ENCODE results near the gene MITF. TPM values are rescaled to one million over a fixed set of nuclear protein-coding genes. Genes with fewer than 3 reads are reported as not detected.

MITF gene
- total and polyA plus RNA-seq, 3 donors from 2014 or later = 5.5 to 9.0 (median 5.8) TPM

DNA sequence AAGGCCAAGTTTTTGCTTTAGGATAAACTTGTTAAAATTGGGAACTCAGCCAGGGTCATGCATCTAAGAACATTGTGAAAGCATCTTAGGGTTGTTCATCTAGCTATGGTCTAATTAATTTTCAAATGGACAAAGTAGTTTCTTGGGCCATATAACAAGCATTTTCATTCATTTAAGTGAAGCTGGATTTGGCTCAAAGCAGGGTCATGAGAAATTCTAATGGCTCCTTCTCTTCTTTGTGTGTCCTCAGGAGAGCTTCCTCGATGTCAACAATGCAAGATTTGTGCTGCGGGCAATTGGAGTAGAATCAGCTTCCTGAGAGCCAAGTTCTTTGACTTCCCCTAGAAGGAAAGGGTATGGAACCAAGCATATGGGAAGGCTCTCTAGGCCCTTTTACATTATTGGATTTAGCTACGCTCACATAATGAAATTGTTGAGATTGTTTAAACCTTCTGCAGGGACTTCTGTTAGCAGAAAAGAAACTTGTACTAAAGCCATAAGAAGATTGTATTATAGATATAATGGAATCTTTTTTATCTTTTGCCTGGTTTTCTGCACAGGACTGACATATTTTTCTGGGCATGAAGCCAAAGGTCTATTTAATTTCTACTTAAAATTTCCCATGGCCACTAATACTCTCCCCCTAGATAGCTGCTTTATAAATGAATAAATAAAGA is 258.5 kb downstream of the MITF start:
- H3K36me3 ChIP-seq (ENCODE audit: low read depth, missing control alignments) = no peaks in the 10 kb centered on the region
- no peak overlapping the region for H3K27ac ChIP-seq
- intact Hi-C loops (cut with DNase I; ENCODE audit: low total_unique reads) = no loop called here
- H3K4me3 ChIP-seq = no peak overlapping the region
- no peak for TF ChIP-seq POLR2A (IDR thresholded peaks at IDR 0.05)
- TF ChIP-seq, protein P1, sequence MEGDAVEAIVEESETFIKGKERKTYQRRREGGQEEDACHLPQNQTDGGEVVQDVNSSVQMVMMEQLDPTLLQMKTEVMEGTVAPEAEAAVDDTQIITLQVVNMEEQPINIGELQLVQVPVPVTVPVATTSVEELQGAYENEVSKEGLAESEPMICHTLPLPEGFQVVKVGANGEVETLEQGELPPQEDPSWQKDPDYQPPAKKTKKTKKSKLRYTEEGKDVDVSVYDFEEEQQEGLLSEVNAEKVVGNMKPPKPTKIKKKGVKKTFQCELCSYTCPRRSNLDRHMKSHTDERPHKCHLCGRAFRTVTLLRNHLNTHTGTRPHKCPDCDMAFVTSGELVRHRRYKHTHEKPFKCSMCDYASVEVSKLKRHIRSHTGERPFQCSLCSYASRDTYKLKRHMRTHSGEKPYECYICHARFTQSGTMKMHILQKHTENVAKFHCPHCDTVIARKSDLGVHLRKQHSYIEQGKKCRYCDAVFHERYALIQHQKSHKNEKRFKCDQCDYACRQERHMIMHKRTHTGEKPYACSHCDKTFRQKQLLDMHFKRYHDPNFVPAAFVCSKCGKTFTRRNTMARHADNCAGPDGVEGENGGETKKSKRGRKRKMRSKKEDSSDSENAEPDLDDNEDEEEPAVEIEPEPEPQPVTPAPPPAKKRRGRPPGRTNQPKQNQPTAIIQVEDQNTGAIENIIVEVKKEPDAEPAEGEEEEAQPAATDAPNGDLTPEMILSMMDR (IDR thresholded peaks at IDR 0.05) = no peak
- 45 to 57% methylated on average over 3 of the region's 3 CpGs for WGBS, 2 donors
- H3K27me3 ChIP-seq = no peaks in the 10 kb centered on the region
- DNase-seq = no peak
- H3K4me1 ChIP-seq = no peaks in the 10 kb centered on the region
- no peaks in the 10 kb centered on the region for H3K9me3 ChIP-seq

DNA sequence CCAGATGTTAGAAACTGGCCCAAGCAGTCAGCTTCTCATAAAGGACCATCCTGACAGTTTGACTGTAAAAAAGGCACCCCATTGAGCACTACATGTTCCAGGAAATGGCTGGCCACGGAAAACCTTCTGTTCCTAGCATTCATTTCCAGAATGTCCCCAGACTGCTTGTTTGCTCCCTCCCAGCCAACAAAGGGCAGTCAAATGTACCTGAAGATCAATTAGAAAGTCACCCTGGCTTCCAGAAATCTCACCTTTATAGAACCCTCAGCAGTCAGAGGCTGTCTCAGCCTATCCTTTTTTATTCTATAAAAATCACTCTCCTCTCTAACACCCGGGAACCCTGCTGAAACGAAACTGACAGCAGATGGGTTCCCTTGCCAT is 259.5 kb downstream of the MITF start:
- H3K27me3 ChIP-seq = no peaks in the 10 kb centered on the region
- H3K4me1 ChIP-seq = no peaks in the 10 kb centered on the region
- H3K36me3 ChIP-seq (ENCODE audit: low read depth, missing control alignments) = no peaks in the 10 kb centered on the region
- TF ChIP-seq, protein P1 (IDR thresholded peaks at IDR 0.05) = no peak
- no peaks in the 10 kb centered on the region for H3K9me3 ChIP-seq
- intact Hi-C loops (cut with DNase I; ENCODE audit: low total_unique reads) = no loop called here
- peak overlapping the region; percentile 15 for H3K27ac ChIP-seq
- DNase-seq = no peak
- H3K4me3 ChIP-seq = peak overlapping the region; percentile 35 to 51
- WGBS, 2 donors = 16 to 28% methylated on average over 3 of the region's 3 CpGs

DNA sequence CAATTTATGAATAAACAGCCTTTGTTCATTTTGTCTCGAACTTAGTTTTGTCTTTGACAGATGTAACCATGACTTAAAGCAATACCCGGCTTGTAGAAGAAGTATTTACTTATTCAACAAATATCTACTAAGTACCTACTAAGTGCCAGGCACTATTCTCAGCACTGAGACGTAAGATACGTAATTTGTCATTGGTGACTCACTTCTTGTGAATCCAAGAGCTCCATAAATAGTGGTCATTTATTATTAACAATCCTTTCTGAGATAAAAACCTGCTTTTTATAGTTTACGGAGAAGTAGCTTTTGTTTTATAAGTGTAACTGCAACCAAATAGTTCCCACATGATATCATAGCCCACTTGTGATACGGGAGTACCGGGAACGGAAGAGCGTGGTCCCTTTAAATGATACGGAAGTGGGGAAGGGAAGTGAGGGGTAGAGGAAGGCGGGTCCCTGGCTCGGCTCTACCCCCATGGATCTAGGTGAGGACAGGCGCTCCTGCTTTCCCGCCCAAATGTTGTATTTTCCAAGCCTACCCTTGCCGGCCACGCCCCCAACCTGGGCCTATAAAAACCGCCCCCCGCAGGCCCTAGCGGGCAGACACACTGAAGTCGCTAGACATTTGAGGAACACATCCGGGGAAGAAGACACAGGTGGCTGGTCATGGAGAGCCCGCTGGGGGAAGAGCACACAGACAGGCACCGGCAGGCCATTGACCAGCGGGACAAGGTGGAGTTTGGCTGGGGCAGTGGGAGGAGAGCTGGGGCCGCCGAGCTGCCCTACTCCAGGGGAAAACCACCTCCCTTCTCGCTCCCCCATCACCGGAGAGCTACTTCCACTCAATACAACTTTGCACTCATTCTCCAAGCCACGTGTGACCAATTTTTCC is 260.1 kb downstream of the MITF start, which contains the start of gene SAMMSON:
SAMMSON (plus strand) TSS at position 594 of the 888 bp plus-strand sequence.
- Histone ChIP-seq H3K9me3 (no peaks in the 10 kb centered on the region), H3K4me1 (no peaks in the 10 kb centered on the region), H3K27ac (peak within 1 kb of the TSS; percentile 15), H3K27me3 (no peaks in the 10 kb centered on the region), H3K4me3 (peak within 1 kb of the TSS; percentile 35 to 51), H3K36me3 (ENCODE audit: low read depth, missing control alignments) (no peaks in the 10 kb centered on the region)
- TF ChIP-seq, protein P1 (IDR thresholded peaks at IDR 0.05) = no peak
- TF ChIP-seq POLR2A (IDR thresholded peaks at IDR 0.05) = no peak
- intact Hi-C loops (cut with DNase I; ENCODE audit: low total_unique reads) = no loop called here
- DNase-seq = peak; percentile 73
- 52 to 59% methylated on average over 25 to 29 of the region's 29 CpGs for WGBS, 2 donors

DNA sequence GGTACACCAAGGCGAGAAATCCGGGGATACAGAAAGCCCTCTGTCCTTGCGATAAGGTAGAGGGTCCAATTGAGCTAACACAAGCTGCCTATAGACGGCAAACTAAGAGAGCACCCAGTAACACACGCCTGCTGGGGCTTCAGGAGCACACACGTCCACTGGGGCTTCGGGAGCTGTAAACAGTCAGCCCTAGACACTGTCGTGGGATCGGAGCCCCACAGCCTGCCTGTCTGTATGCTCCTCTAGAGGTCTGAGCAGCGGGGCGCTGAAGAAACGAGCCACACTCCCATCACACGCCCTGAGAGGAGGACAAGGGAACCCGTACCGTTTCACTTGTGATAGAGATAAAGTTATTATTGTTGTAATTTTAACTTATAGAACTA is 260.8 kb downstream of the MITF start:
- WGBS, 2 donors = 67 to 71% methylated on average over 15 of the region's 15 CpGs
- intact Hi-C loops (cut with DNase I; ENCODE audit: low total_unique reads) = no loop called here
- H3K36me3 ChIP-seq (ENCODE audit: low read depth, missing control alignments) = no peaks in the 10 kb centered on the region
- H3K9me3 ChIP-seq = no peaks in the 10 kb centered on the region
- no peak for DNase-seq
- TF ChIP-seq POLR2A (IDR thresholded peaks at IDR 0.05) = no peak
- TF ChIP-seq, protein P1 (IDR thresholded peaks at IDR 0.05) = no peak
- H3K4me1 ChIP-seq = peaks cover under 1% of the 10 kb centered on the region
- no peak overlapping the region for H3K27ac ChIP-seq
- peak overlapping the region; percentile 35 to 51 for H3K4me3 ChIP-seq
- no peaks in the 10 kb centered on the region for H3K27me3 ChIP-seq
